ENCODE measurements around the gene PBLD. TPM values are rescaled to one million over a fixed set of nuclear protein-coding genes. Genes with fewer than 3 reads are reported as not detected.

PBLD gene
- total RNA-seq, 1 experiment from 2014 or later, result 7.2 TPM

DNA sequence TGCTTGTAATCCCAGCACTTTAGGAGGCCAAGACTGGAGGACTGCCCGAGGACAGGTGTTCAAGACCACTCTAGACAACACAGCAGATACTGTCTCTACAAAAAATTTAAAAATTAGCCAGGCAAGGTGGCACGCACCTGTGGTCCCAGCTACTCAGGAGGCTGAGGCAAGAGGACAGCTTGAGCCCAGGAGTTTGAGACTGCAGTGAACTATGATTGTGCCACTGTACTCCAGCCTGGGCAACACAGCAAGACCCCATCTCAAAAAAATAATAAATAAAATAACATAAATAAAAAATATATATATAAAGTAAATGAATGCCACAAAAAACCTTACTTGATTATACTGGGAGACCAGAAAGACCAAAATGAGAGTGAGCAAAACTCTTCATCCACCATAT, 20.8 kb upstream of the PBLD start:
- DNase-seq, result no peak
- Histone ChIP-seq H3K79me2 (ENCODE audit: low read length) (no peaks in the 10 kb centered on the region), H3K27ac (ENCODE audit: low read length) (no peak overlapping the region), H3K9me3 (ENCODE audit: low read length) (no peaks in the 10 kb centered on the region), H3K9ac (ENCODE audit: low read length) (no peak overlapping the region), H3K27me3 (ENCODE audit: low read length) (no peaks in the 10 kb centered on the region), H3K36me3 (ENCODE audit: insufficient read depth, low read length) (peaks cover 6% of the 10 kb centered on the region), H4K20me1 (ENCODE audit: insufficient read depth, low read depth, low read length) (no peaks in the 10 kb centered on the region), H3K4me2 (ENCODE audit: low read depth, low read length, poor library complexity, severe bottlenecking) (no peak overlapping the region), H2AFZ (ENCODE audit: low read length) (no peak overlapping the region), H3K4me3 (ENCODE audit: low read length) (no peak overlapping the region), H3K4me1 (ENCODE audit: low read length) (no peaks in the 10 kb centered on the region), H3K9me2 (replicated peaks; ENCODE audit: insufficient read depth, low read length) (no peaks in the 10 kb centered on the region)

DNA sequence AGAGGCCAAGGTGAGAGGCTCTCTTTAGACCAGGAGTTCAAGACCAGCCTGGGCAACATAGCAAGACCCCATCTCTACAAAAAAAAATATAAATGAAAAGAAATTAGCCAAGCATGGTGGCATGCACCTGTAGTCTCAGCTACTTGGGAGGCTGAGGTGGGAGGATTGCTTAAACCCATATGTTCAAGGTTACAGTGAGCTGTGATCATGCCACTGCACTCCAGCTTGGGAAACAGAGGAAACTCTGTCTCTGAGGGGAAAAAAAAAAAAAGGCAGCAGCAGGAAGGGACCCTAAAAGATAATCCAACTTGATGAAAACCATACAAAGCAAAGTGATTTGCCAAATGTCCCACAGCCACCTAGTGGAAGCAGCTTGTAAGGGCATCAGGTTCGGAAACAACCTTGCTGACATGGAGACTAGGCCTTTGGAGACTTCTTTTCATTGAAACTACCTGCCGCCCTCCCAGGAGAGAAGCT, 15.6 kb upstream of the PBLD start:
- Histone ChIP-seq H3K4me1 (ENCODE audit: low read length) (no peaks in the 10 kb centered on the region), H3K27ac (ENCODE audit: low read length) (no peak overlapping the region), H3K4me3 (ENCODE audit: low read length) (no peak overlapping the region), H3K36me3 (ENCODE audit: insufficient read depth, low read length) (peaks cover 31% of the 10 kb centered on the region), H3K9ac (ENCODE audit: low read length) (no peak overlapping the region), H3K9me3 (ENCODE audit: low read length) (no peaks in the 10 kb centered on the region), H3K4me2 (ENCODE audit: low read depth, low read length, poor library complexity, severe bottlenecking) (no peak overlapping the region), H3K27me3 (ENCODE audit: low read length) (no peaks in the 10 kb centered on the region), H4K20me1 (ENCODE audit: insufficient read depth, low read depth, low read length) (no peaks in the 10 kb centered on the region), H2AFZ (ENCODE audit: low read length) (no peak overlapping the region), H3K9me2 (replicated peaks; ENCODE audit: insufficient read depth, low read length) (no peaks in the 10 kb centered on the region), H3K79me2 (ENCODE audit: low read length) (no peaks in the 10 kb centered on the region)
- DNase-seq, result peak; percentile 83

DNA sequence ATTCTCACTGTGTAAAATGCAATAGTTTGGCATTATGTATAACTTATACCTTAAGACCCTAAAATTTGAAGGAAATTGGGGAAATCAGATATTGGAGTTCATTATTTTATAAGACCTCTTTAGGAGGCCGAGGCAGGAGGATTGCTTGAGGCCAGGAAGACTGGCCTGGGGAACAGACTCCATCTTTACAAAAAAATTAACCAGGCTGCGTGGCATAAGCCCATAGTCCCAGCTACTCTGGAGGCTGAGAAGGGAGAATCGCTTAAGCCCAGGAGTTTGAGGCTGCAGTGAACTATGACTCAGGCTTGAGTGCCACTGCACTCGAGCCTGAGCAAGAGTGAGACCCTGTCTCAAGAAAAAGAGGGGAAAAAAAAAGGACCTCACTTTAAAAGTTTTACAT, 14.0 kb upstream of the PBLD start:
- Histone ChIP-seq H3K9me2 (replicated peaks; ENCODE audit: insufficient read depth, low read length) (no peaks in the 10 kb centered on the region), H3K27me3 (ENCODE audit: low read length) (no peaks in the 10 kb centered on the region), H4K20me1 (ENCODE audit: insufficient read depth, low read depth, low read length) (no peaks in the 10 kb centered on the region), H3K4me2 (ENCODE audit: low read depth, low read length, poor library complexity, severe bottlenecking) (no peak overlapping the region), H3K36me3 (ENCODE audit: insufficient read depth, low read length) (peaks cover 44% of the 10 kb centered on the region), H3K79me2 (ENCODE audit: low read length) (peaks cover 5% of the 10 kb centered on the region; the same call in 1 of the 2 replicates), H3K4me3 (ENCODE audit: low read length) (no peak overlapping the region), H3K9ac (ENCODE audit: low read length) (no peak overlapping the region), H3K27ac (ENCODE audit: low read length) (no peak overlapping the region), H3K9me3 (ENCODE audit: low read length) (no peaks in the 10 kb centered on the region), H3K4me1 (ENCODE audit: low read length) (no peaks in the 10 kb centered on the region), H2AFZ (ENCODE audit: low read length) (no peak overlapping the region)
- DNase-seq, result no peak

DNA sequence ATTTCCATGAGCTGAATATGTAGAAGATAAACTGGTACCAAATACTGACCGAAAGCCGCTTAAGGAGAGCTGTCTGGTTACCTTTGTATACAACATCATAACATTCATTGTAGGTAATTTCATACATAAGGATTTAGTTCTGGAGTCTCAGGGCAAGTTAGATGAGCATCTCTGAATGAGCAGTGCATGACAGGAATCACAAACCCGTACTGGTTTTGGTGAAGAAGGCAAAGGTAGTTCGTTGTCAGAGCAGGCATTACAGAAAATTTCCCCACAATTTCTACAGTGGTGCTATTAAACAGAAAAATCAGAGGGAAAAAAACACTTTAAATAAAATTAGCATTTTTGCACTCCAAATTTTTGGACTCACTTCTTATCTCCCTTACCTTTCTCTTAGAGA, 12.9 kb upstream of the PBLD start:
- no peak overlapping the region for H3K9ac ChIP-seq (ENCODE audit: low read length)
- H3K4me1 ChIP-seq (ENCODE audit: low read length), result no peaks in the 10 kb centered on the region
- H3K79me2 ChIP-seq (ENCODE audit: low read length), result peaks cover 17% of the 10 kb centered on the region
- no peaks in the 10 kb centered on the region for H3K27me3 ChIP-seq (ENCODE audit: low read length)
- H3K9me2 ChIP-seq (replicated peaks; ENCODE audit: insufficient read depth, low read length), result no peaks in the 10 kb centered on the region
- H3K36me3 ChIP-seq (ENCODE audit: insufficient read depth, low read length), result peaks cover 55% of the 10 kb centered on the region
- no peak overlapping the region for H3K27ac ChIP-seq (ENCODE audit: low read length)
- H3K4me3 ChIP-seq (ENCODE audit: low read length), result no peak overlapping the region
- no peak for DNase-seq
- no peaks in the 10 kb centered on the region for H3K9me3 ChIP-seq (ENCODE audit: low read length)
- no peak overlapping the region for H2AFZ ChIP-seq (ENCODE audit: low read length)
- H3K4me2 ChIP-seq (ENCODE audit: low read depth, low read length, poor library complexity, severe bottlenecking), result no peak overlapping the region
- H4K20me1 ChIP-seq (ENCODE audit: insufficient read depth, low read depth, low read length), result 0 out of 2 replicates have a peak, but pooled peaks cover 4% of the 10 kb centered on the region

- H3K4me3 ChIP-seq (ENCODE audit: low read length), result no peak overlapping the region
- H3K27me3 ChIP-seq (ENCODE audit: low read length), result no peaks in the 10 kb centered on the region
- DNase-seq, result no peak
- H3K4me1 ChIP-seq (ENCODE audit: low read length), result no peaks in the 10 kb centered on the region
- H3K9ac ChIP-seq (ENCODE audit: low read length), result no peak overlapping the region
- H3K79me2 ChIP-seq (ENCODE audit: low read length), result peaks cover 42% of the 10 kb centered on the region
- H3K27ac ChIP-seq (ENCODE audit: low read length), result no peak overlapping the region
- peaks cover 80% of the 10 kb centered on the region for H3K36me3 ChIP-seq (ENCODE audit: insufficient read depth, low read length)
- no peak overlapping the region for H3K4me2 ChIP-seq (ENCODE audit: low read depth, low read length, poor library complexity, severe bottlenecking)
- H3K9me2 ChIP-seq (replicated peaks; ENCODE audit: insufficient read depth, low read length), result no peaks in the 10 kb centered on the region
- H4K20me1 ChIP-seq (ENCODE audit: insufficient read depth, low read depth, low read length), result peaks cover 13% of the 10 kb centered on the region
- H2AFZ ChIP-seq (ENCODE audit: low read length), result no peak overlapping the region
- no peaks in the 10 kb centered on the region for H3K9me3 ChIP-seq (ENCODE audit: low read length)
These were observed 10.3 kb upstream of the PBLD start for GRCh38 chr10:68342909-68343516.

GRCh38 chr10:68340358-68341080, 7.8 kb upstream of the PBLD start:
- H4K20me1 ChIP-seq (ENCODE audit: insufficient read depth, low read depth, low read length), result peaks cover 33% of the 10 kb centered on the region
- H3K27ac ChIP-seq (ENCODE audit: low read length), result no peak overlapping the region
- H3K9me3 ChIP-seq (ENCODE audit: low read length), result no peaks in the 10 kb centered on the region
- H3K27me3 ChIP-seq (ENCODE audit: low read length), result no peaks in the 10 kb centered on the region
- no peak overlapping the region for H3K4me2 ChIP-seq (ENCODE audit: low read depth, low read length, poor library complexity, severe bottlenecking)
- H3K9ac ChIP-seq (ENCODE audit: low read length), result no peak overlapping the region
- peaks cover 16% of the 10 kb centered on the region for H3K4me1 ChIP-seq (ENCODE audit: low read length)
- H2AFZ ChIP-seq (ENCODE audit: low read length), result no peak overlapping the region
- DNase-seq, result no peak
- H3K9me2 ChIP-seq (replicated peaks; ENCODE audit: insufficient read depth, low read length), result no peaks in the 10 kb centered on the region
- H3K79me2 ChIP-seq (ENCODE audit: low read length), result peaks cover 67% of the 10 kb centered on the region
- peaks cover 91% of the 10 kb centered on the region for H3K36me3 ChIP-seq (ENCODE audit: insufficient read depth, low read length)
- H3K4me3 ChIP-seq (ENCODE audit: low read length), result no peak overlapping the region

DNA sequence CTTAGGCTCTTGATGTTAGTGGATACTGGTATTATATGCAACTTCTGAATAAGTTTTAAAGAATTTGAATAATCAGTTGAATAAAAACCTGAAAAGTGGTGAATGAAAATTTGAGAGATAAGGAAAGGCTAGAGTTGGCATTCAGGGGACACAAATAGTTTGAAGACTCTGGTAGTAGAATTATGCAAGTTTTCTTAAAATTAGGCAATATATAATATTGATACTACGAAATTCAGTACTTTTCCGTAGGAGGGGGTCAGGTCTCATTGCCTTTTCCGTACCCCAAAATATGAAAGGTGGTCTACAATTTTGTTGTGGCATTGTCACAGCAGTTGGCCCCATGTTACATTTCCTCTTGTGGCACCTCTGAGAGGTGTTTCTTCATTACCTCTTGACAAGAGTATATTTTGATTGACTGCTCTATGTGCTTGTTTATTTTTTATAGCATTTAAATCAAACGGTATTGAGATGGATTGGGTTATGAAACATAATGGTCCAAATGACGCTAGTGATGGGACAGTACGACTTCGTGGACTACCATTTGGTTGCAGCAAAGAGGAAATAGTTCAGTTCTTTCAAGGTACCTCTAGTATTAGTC, 4.1 kb upstream of the PBLD start:
- H3K27ac ChIP-seq (ENCODE audit: low read length), result no peak overlapping the region
- H3K9me2 ChIP-seq (replicated peaks; ENCODE audit: insufficient read depth, low read length), result no peaks in the 10 kb centered on the region
- no peak overlapping the region for H3K4me3 ChIP-seq (ENCODE audit: low read length)
- no peak for DNase-seq
- peaks cover 84% of the 10 kb centered on the region for H3K36me3 ChIP-seq (ENCODE audit: insufficient read depth, low read length)
- no peak overlapping the region for H2AFZ ChIP-seq (ENCODE audit: low read length)
- H3K9ac ChIP-seq (ENCODE audit: low read length), result no peak overlapping the region
- H3K79me2 ChIP-seq (ENCODE audit: low read length), result peaks cover 99% of the 10 kb centered on the region
- peaks cover 65% of the 10 kb centered on the region for H4K20me1 ChIP-seq (ENCODE audit: insufficient read depth, low read depth, low read length)
- H3K27me3 ChIP-seq (ENCODE audit: low read length), result no peaks in the 10 kb centered on the region
- peaks cover 37% of the 10 kb centered on the region for H3K4me1 ChIP-seq (ENCODE audit: low read length)
- peak overlapping the region; percentile 94 for H3K4me2 ChIP-seq (ENCODE audit: low read depth, low read length, poor library complexity, severe bottlenecking)
- H3K9me3 ChIP-seq (ENCODE audit: low read length), result no peaks in the 10 kb centered on the region

- Histone ChIP-seq H3K27me3 (ENCODE audit: low read length) (no peaks in the 10 kb centered on the region), H3K9me2 (replicated peaks; ENCODE audit: insufficient read depth, low read length) (no peaks in the 10 kb centered on the region), H3K9ac (ENCODE audit: low read length) (peak overlapping the region; percentile 96), H3K36me3 (ENCODE audit: insufficient read depth, low read length) (peaks cover 65% of the 10 kb centered on the region), H3K4me2 (ENCODE audit: low read depth, low read length, poor library complexity, severe bottlenecking) (peak overlapping the region; percentile 94), H2AFZ (ENCODE audit: low read length) (no peak overlapping the region), H3K9me3 (ENCODE audit: low read length) (no peaks in the 10 kb centered on the region), H4K20me1 (ENCODE audit: insufficient read depth, low read depth, low read length) (peaks cover 61% of the 10 kb centered on the region), H3K79me2 (ENCODE audit: low read length) (peaks cover 80% of the 10 kb centered on the region), H3K4me3 (ENCODE audit: low read length) (peak overlapping the region; percentile 88), H3K27ac (ENCODE audit: low read length) (peak overlapping the region; percentile 88; the same call in 1 of the 2 replicates), H3K4me1 (ENCODE audit: low read length) (peaks cover 47% of the 10 kb centered on the region)
- no peak for DNase-seq
These were observed 2.1 kb upstream of the PBLD start for GRCh38 chr10:68334672-68335467.
